Right forelimb (tissue), 1 donor: Measurements from ENCODE around the gene CHN2.
"Not testable (repeated sequence)": the region's sequence is repeated elsewhere in the genome, so short reads cannot be mapped to it uniquely, and the experiment has no call there.

ENCODE experiments used
- DNase-seq: peaks from one replicate; pipeline ENCODE4 v3.0.0-alpha.2; 2018

The CHN2 gene

GRCh38 chr7:29190349-29191045, 4.1 kb upstream of the CHN2 start:
- DNase-seq: no peak

DNA sequence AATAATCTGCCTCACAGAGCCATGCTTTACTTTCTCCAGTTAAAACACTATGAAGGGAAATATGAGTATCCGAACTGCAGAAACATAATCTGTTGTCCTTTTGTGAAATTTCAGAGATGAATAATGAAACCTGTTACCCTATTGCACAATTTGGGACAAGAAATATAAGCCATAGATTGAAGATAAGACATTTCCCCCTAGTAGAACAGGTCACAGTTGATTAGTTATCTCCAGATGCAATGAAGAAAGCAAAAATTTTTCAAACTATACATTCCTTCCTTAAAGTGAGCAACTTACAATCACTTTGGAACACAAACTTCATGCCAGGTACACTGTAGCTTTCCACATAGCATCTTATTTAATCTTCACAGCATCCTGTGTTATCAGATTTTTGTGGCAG, 2.3 kb upstream of the CHN2 start:
- DNase-seq: no peak

- no peak for DNase-seq
Observed at GRCh38 chr7:29192811-29193210, 1.8 kb upstream of the CHN2 start.

GRCh38 chr7:29193316-29194205, 1.0 kb upstream of the CHN2 start:
- no peak for DNase-seq

- peak; percentile 67 for DNase-seq
Observed at GRCh38 chr7:29194206-29194593, 375 bp upstream of the CHN2 start.

GRCh38 chr7:29196191-29196590, 1.6 kb downstream of the CHN2 start:
- no peak for DNase-seq

DNA sequence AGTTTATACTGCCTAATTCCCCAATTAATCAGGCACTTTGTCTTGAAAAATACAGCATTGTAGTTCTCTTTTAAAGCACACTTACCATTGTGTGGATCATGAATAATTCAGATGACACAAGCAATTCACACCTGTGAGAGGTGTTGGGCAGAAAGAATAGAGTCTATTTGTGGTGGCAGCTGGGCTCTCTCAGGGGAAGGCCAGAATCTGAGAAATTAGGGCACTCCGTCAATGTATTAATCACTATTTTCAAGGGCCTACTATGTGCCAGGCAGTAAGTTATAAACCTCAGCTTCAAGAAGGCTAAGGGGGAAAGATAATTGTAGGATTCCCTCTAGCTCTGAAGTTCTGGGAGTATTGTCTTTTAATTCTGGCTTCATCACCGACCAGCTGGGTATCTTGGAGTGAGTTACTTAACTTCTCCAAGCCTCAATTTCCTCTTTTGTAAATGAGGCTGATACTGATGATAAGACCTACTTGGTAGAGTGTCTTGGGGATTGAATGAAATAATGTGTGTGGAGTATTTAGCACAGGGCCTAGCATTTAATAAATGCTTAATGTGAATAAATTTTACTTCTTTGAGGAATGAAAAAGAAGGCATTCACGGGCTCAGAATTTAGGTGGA, 2.5 kb downstream of the CHN2 start:
- DNase-seq: no peak

DNA sequence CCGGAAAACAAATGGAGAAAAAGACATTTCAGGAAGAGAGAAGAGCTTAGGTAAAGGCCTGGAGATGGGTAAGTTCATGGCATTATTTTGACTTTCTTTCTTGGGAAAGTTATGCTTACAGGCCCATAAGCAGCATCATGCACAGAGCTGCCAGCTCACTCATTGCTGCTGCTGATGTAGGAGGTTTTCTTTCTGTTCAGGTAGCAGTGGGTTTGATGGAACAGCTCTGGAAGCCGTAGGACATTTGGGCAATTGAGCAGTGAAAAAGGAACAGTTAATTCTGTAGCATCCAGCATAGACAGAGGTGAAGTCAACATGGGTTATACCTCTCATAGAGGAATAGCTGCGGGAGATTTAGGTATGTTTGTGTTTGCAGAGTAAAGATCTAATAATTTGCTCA, 3.3 kb downstream of the CHN2 start:
- DNase-seq: no peak

DNA sequence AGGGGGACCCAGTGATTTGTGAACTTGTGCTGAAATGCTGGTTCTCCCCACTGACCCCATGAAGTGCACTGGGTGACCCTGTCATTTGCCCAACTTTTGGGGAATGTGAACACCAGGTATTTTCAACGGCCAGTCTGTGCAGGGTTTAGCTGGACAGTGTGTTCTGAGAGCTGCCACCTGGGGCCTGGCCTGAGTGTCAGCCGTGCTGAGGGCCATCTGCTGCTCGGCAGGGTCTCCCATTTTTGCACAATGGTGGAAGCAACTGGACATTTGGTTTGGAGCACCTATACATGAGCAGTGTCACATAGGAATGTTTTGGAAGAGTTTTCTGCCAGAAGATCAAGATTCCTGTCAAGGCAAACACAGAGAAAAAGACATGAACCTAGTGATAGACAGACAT, 5.2 kb downstream of the CHN2 start:
- DNase-seq: no peak

DNA sequence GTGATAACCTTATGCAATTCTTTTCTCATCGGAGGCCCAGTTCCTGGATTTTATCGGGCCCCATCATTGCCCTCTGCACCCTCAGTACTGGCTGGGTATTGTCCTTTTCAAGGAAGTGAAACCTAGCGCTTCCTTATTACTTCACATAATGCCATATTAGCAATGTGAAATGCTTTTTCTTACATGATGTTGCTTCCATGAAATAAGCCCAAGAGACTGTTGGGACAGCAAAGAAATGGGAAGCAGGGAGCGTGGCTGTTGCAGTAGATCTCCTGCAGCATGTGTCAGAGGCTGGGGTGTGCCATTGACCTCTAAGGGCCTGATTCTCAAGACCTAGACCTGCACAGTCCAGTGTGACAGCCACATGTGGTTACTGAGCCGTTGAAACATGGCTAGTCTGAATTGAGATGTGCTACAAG, 8.1 kb downstream of the CHN2 start:
- DNase-seq: no peak

DNA sequence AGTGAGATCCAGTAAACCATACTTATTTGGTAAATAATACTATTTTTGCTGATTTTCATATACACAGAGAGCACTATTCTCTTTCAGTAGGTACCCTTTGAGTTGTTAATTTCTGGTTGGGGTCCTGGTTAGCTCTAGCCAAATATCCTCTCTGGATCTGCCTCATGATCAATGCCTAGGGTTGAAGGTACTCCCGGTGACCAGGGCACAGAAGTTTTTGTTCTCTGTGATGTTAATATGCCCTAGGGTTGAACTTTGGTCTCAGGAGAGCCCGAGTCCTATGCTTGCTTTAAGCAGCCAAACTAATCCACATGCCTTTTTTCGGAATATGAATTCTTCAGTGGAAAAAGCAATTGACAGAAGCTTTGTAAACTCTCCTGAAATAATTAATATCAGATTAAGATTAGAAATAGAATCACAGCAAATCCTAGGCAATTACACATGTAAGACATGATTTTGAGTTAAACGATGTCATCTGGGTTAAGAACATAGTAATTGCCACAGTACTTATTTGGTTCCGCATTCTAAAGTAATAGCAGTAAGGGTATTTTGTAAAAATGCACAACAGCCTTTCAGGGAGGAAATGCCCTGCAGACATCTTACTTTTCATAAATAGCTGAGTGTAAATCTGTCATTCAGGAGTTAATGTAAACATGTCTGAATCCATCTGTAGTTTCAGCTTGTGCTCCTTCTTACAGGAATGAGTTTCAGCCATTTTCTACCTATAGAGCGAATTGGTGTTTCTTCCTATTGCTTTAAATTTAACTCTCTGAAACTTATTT, 10.1 kb downstream of the CHN2 start:
- no peak for DNase-seq

DNA sequence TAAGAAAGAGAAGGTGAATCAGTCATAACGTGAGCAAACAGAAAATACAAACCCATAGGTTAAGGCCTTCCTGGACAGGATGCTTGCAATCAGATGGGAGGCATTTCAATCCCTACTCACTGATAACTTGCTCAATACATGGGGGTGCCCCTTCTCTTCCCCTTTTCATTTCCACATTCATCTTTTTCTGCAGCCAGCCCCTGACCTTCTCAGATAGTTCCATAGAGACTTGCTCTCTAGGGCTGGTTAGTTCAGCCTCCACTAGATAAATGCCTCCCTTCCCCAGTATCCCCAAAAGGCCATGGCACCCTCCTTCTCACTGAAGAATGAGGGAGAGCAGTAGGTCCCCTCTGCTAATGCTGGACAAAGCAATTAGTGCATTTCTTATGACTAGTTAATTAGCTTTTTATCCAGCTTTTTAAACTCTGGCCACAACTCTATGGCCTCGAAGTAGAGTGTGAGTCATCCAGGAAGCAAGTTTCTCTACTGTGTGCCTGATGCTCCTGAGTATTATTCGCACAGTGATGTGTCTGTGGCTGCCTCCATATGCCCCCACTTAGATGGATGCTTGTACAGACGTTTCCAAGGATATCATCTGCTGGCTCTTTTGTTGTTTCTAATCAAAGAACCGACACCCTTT, 12.7 kb downstream of the CHN2 start:
- no peak for DNase-seq

DNA sequence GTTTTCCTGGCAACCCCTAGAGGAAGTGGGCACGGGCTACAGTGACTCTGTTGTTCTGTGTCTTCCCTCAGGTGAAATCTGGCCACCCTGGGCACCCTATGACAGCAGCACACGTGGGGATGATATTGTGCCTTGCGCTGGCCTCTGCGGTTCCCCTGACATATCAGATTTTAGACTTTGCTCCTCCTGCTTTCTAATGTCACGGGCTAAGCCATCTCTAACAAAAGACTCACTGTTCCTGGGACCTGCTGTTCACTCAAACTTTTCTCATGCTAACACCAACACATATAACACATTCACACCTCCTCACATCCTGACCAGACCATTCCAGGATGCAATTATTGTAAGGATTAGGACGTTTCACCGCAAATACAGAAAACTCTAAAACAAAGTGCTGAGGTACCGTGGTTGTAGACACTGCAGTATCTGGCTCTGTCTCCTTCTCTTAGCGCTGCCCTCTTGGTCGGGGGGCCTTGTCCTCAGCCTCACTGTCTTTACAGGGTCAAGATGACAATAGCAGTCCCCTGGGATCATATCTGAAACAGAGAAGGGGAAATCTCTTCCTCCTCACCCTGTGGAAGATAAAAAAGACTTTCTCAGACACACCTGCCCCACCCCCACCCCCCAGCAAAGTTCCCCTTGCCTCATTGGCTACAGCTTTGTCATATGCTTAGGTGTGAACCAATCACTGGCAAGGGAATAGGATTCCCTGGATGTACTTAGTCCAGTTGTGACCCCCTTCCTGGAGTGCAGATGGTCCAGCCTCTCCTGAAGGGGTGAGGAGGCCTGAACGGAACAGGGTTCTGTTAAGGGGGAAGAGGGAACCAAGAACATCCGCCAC, 14.1 kb downstream of the CHN2 start:
- DNase-seq: no peak

DNA sequence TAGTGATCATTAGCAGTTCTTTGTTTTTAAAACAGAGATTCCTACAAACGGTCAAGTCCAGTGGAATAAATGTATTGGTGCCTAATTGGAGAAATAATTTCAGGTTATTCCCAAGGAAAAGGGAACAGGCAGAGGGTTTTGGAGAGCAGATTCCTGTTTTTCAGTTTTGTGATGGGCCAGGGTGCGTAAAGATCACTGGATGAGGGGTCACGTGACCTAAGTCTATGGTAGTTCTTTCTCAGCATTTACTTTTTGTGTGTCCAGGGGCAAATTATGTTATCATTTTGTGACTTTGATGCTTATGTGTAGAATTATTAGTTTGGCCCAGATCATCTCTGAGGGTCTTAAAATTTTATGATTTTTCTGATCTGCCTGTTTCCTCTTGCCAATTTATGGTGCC, 15.2 kb downstream of the CHN2 start:
- DNase-seq: no peak

DNA sequence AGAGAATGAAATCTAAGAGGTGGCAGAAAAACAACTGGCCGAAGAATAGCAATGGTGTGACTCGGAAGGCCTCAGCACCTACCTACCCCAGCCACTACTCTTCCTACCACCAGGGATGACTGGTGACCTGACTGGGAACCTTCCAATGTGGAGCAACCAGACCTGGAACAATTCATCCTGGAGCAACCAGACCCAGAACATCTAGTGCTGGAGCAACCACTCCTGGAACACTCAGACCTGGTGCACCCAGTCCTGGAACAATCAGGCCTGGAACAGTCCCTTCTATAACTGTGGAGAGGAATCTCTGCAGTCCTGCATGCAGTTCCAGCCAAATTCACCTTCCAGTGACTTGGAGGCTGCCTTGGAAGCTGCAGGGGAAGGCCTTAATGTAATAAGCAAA, 18.2 kb downstream of the CHN2 start:
- not testable (repeated sequence) for DNase-seq

GRCh38 chr7:29214056-29214455, 19.5 kb downstream of the CHN2 start:
- DNase-seq: no peak

DNA sequence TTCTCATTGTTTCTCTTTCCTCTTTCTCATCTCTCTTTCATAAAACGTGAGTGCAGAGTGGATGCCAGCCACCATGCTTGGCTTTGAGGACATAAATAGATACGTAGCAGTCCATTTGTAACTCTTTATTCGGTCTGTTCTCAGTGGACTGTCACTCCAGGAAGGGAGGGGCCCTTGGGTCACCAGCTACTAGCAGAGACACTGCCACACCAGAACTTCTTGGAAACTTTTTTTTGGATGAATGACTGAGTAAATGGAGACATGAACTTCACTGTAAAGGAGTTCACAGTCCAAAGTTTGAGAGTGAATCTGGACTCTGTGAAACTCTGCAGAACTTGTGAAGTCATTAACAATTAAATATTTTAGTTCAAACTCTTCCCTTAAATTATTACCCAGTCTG, 20.2 kb downstream of the CHN2 start:
- DNase-seq: no peak

- DNase-seq: no peak
Observed at GRCh38 chr7:29216128-29216527, 21.6 kb downstream of the CHN2 start.

DNA sequence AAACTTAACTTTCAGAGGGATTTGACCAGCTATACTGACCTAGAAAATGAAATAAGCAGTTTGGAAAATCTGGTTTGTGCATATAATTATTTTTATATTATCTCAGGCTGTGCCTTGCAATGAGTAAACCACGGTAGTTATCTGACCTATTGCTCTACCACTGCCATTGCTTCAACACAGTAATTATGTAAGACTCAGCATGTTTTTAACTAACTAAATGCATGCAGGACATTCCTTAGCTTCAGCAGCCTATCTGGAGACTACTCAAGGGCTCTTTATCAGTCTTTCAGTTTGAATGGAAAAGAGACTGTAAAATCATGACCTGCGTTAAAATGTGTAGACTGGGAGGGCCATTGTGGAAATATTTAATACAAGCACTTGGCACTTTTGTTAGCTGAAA, 22.5 kb downstream of the CHN2 start:
- DNase-seq: no peak

DNA sequence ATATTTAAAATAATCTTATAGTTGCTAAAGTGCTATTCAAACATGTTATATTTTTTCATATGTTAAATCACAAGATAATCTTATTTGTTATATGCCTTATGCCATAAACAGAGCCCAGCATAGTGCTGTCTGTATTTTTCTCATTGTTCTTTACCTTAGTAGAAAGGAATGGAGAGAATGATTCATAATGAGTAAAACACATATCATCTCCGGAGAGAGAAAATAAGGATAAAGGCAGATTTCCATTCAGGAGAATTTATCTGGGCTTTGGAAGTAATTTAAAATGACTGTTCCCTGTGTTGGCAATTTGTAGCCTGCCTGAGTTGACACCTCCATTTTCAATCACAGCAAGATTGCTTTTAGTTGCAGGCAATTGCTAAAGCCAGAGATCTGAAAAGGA, 30.2 kb downstream of the CHN2 start:
- no peak for DNase-seq

DNA sequence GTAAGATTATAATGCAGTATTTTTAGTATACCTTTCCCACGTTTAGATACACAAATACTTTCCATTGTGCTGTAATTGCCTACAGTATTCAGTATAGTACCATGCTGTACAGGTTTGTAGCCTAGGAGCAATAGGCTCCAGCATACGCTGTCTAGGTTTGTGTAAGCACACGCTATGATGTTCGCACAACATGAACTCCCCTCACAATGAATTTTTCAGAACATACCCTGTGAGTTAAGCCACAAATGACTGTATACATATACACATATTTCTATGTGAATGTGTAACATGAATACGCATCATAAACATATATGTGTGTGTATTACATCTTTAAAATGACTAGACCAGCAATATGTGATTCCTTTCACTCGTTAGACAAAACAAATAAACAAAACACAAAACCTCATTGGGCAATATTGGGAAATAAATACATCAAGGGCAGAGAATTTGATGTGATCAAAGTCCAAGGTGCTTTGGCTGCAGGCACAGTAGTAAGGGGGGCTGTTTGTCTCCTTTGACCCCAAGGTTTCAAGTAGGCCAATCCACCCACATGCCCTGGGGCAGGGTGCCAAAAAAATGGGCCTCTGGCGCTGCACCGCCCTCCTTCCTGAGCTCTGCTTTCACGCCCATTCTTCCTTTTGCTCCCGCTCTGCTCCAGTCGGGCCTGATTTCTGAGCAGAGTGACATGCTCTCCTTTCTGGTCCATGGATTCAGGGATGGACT, 33.9 kb downstream of the CHN2 start:
- no peak for DNase-seq
